SK-N-SH (cell line): Measurements from ENCODE around the gene KLHL7. TPM values are rescaled to one million over a fixed set of nuclear protein-coding genes. Genes with fewer than 3 reads are reported as not detected.

Source experiments
- CTCF ChIA-PET: fragments of 300-600, 350-600 bp; formaldehyde crosslinking; extraction: SDS; loops from one replicate; lab custom pipeline; 2021; lab: Yijun Ruan, JAX
- POLR2A ChIA-PET: fragments of 350-600 bp; sonication (Branson Sonifier 250); formaldehyde crosslinking; extraction: SDS; loops from one replicate; lab custom pipeline; 2020; ENCODE audit warnings: antibody characterized with exemption, inconsistent platforms; lab: Yijun Ruan, JAX
- DNase-seq: peaks from one replicate; pipeline ENCODE4 v3.0.0; 2012
- H2AFZ ChIP-seq: fragments of 200-600 bp; sonication (generic); 2 replicates; pipeline ENCODE4 v1.8.1; 2016; ENCODE audit warnings: antibody characterized with exemption, mild to moderate bottlenecking, low read depth
- H3F3A ChIP-seq: fragments of 200-600 bp; sonication (generic); replicated peaks from 2 replicates; pipeline ENCODE3; 2016; ENCODE audit warnings: antibody characterized with exemption, mild to moderate bottlenecking; ENCODE audit not compliant: insufficient read depth
- H3K27ac ChIP-seq, 2 experiments: fragments of 200-500 bp in 1 of 2; fragments of 200-600 bp in 1 of 2; sonication (Bioruptor generic) in 1 of 2; sonication (generic), shearing (Covaris generic) in 1 of 2; 2 replicates each; pipeline versions ENCODE4 v1.5.1 to v1.6.1; 2014 to 2016; ENCODE audit warnings: low read depth in 2 of 2, inconsistent platforms in 1 of 2, low read length in 1 of 2, mild to moderate bottlenecking in 1 of 2, mixed read lengths in 1 of 2
- H3K27me3 ChIP-seq: fragments of 200-600 bp; sonication (generic), shearing (Covaris generic); 2 replicates; pipeline ENCODE4 v1.6.1; 2016; ENCODE audit warnings: mixed run types; ENCODE audit not compliant: insufficient read depth
- H3K36me3 ChIP-seq, 2 experiments: fragments of 200-500 bp in 1 of 2; fragments of 200-600 bp in 1 of 2; sonication (Bioruptor generic) in 1 of 2; sonication (generic) in 1 of 2; replicated peaks in 1 of 2; 2 replicates each; pipeline versions ENCODE3 to v1.5.1; 2014 to 2016; ENCODE audit warnings: low read length in 1 of 2, mild to moderate bottlenecking in 1 of 2; ENCODE audit not compliant: insufficient read depth in 2 of 2, control insufficient read depth in 1 of 2
- H3K4me1 ChIP-seq, 2 experiments: fragments of 200-500 bp in 1 of 2; fragments of 200-600 bp in 1 of 2; sonication (Bioruptor generic) in 1 of 2; sonication (generic), shearing (Covaris generic) in 1 of 2; 2 replicates each; pipeline versions ENCODE4 v1.5.1 to v1.6.1; 2014 to 2016; ENCODE audit warnings: low read depth in 1 of 2, low read length in 1 of 2, mixed run types in 1 of 2; ENCODE audit not compliant: insufficient read depth in 2 of 2, control insufficient read depth in 1 of 2
- H3K4me2 ChIP-seq: fragments of 200-600 bp; sonication (generic), shearing (Covaris generic); 2 replicates; pipeline ENCODE4 v1.6.1; 2017; ENCODE audit warnings: mixed run types
- H3K4me3 ChIP-seq, 2 experiments: fragments of 200-500 bp in 1 of 2; fragments of 200-600 bp in 1 of 2; sonication (Bioruptor generic) in 1 of 2; sonication (generic), shearing (Covaris generic) in 1 of 2; 2 replicates each; pipeline versions ENCODE4 v1.5.1 to v1.8.1; 2014 to 2016; ENCODE audit warnings: low read depth in 2 of 2, inconsistent platforms in 1 of 2, low read length in 1 of 2, mild to moderate bottlenecking in 1 of 2, mixed read lengths in 1 of 2, moderate library complexity in 1 of 2
- H3K79me2 ChIP-seq: fragments of 200-600 bp; sonication (generic); 2 replicates; pipeline ENCODE4 v1.8.1; 2017; ENCODE audit warnings: mild to moderate bottlenecking; ENCODE audit not compliant: insufficient read depth
- H3K9ac ChIP-seq: fragments of 200-600 bp; sonication (generic); 2 replicates; pipeline ENCODE4 v1.6.1; 2017; ENCODE audit warnings: mixed run types
- H3K9me2 ChIP-seq: fragments of 200-600 bp; sonication (generic); 2 replicates; pipeline ENCODE4 v1.6.1; 2017; ENCODE audit warnings: mixed run types
- H3K9me3 ChIP-seq: fragments of 200-600 bp; sonication (generic); 2 replicates; pipeline ENCODE4 v1.6.1; 2017; ENCODE audit warnings: mixed run types, mild to moderate bottlenecking, moderate library complexity
- H4K20me1 ChIP-seq: fragments of 200-600 bp; sonication (generic); 2 replicates; pipeline ENCODE4 v1.6.1; 2017; ENCODE audit warnings: mild to moderate bottlenecking, mixed run types; ENCODE audit not compliant: insufficient read depth
- CHD2 ChIP-seq: fragments of 150-350 bp; IDR thresholded peaks from 2 replicates; pipeline ENCODE4 v1.6.1; 2018; ENCODE audit warnings: low read length; ENCODE audit not compliant: partially characterized antibody
- CTCF ChIP-seq: fragments of 200-600 bp; sonication (generic); IDR thresholded peaks from 2 replicates; pipeline ENCODE4 v1.6.1; 2017; ENCODE audit warnings: antibody characterized with exemption, mild to moderate bottlenecking, moderate library complexity
- EP300 ChIP-seq, 2 experiments: IDR thresholded peaks; 2 replicates each; pipeline versions ENCODE4 v1.4.0 to v1.6.1; 2012; ENCODE audit warnings: borderline replicate concordance in 1 of 2, low read depth in 1 of 2, low read length in 1 of 2
- FOSL2 ChIP-seq: IDR thresholded peaks from 2 replicates; pipeline ENCODE4 v1.4.0; 2012; ENCODE audit warnings: low read depth, mild to moderate bottlenecking, moderate library complexity, borderline replicate concordance
- FOXM1 ChIP-seq: IDR thresholded peaks from 2 replicates; pipeline ENCODE4 v1.4.0; 2012; ENCODE audit warnings: low read depth, mild to moderate bottlenecking
- GATA2 ChIP-seq: sonication (generic); formaldehyde crosslinking; IDR thresholded peaks from 2 replicates; pipeline ENCODE4 v1.5.0; 2020; ENCODE audit warnings: mild to moderate bottlenecking, missing genetic modification reagents
- IRF3 ChIP-seq: fragments of 150-350 bp; IDR thresholded peaks from 2 replicates; pipeline ENCODE4 v1.6.1; 2016; ENCODE audit warnings: mild to moderate bottlenecking, low read depth, low read length
- JUND ChIP-seq: IDR thresholded peaks from 2 replicates; pipeline ENCODE4 v1.4.0; 2012
- NRF1 ChIP-seq: IDR thresholded peaks from 2 replicates; pipeline ENCODE4 v1.6.1; 2012; ENCODE audit warnings: low read depth, mild to moderate bottlenecking, low read length
- PBX3 ChIP-seq: IDR thresholded peaks from 2 replicates; pipeline ENCODE4; 2012
- SIN3A ChIP-seq: IDR thresholded peaks from 2 replicates; pipeline ENCODE4 v1.6.1; 2012; ENCODE audit warnings: low read depth, mild to moderate bottlenecking, low read length, moderate library complexity, borderline replicate concordance
- TCF12 ChIP-seq: IDR thresholded peaks from 2 replicates; pipeline ENCODE4 v1.4.0; 2012
- TEAD4 ChIP-seq: IDR thresholded peaks from 2 replicates; pipeline ENCODE4 v1.4.0; 2012; ENCODE audit warnings: mild to moderate bottlenecking, borderline replicate concordance; ENCODE audit not compliant: insufficient read depth
- ZBTB33 ChIP-seq: IDR thresholded peaks from 2 replicates; pipeline ENCODE4 v1.4.0; 2012; ENCODE audit warnings: low read depth, borderline replicate concordance
- WGBS: methylation state at CpG from one replicate; pipeline ENCODE4 v1.1.6; 2017; ENCODE audit warnings: low lambda C conversion rate; 5-methylcytosine and 5-hydroxymethylcytosine counted together
- polyA plus RNA-seq, 3 experiments: library from polyadenylated mRNA; depleted of rRNA; stranded (reverse); fragments of >200 nt; gene quantifications; 2 replicates each; pipeline ENCODE4 v1.2.3, GENCODE V29; 2012

KLHL7 gene
- polyA plus RNA-seq, 1 of the 3 experiments (the other 2 are of a cell fraction): 30.8 TPM

- no peaks in the 10 kb centered on the region for H3K9me2 ChIP-seq
- no peak overlapping the region for H3K4me3 ChIP-seq
- H3K4me1 ChIP-seq: peaks cover 0 to 12% of the 10 kb centered on the region in 2 experiments; a peak in 1 of 4 replicates
- H3K9me3 ChIP-seq: no peaks in the 10 kb centered on the region
- H3K27me3 ChIP-seq: no peaks in the 10 kb centered on the region
- H4K20me1 ChIP-seq: no peaks in the 10 kb centered on the region
- H3K27ac ChIP-seq: no peak overlapping the region
- ChIA-PET POLR2A (no interaction called here), CTCF (interaction anchor here (0.6 to 2.0 kb wide), 5 partner anchors 10 to 56 kb away, joined by 3 to 6 read pairs (median 5); no protein-coding TSS in a partner anchor)
- no peaks in the 10 kb centered on the region for H3K36me3 ChIP-seq
- no peak overlapping the region for H3K9ac ChIP-seq
- 65% methylated on average over 2 of the region's 2 CpGs for WGBS
- H3K4me2 ChIP-seq: no peak overlapping the region
- H2AFZ ChIP-seq: no peak overlapping the region
- DNase-seq: no peak
- H3K79me2 ChIP-seq: no peaks in the 10 kb centered on the region
- H3F3A ChIP-seq: no peaks in the 10 kb centered on the region
- TF ChIP-seq EP300 (IDR thresholded peaks at IDR 0.05; ENCODE audit: borderline replicate concordance in 1 of 2, low read depth in 1 of 2, low read length in 1 of 2) (no peak), IRF3 (no peak), JUND (no peak), PBX3 (no peak), CTCF (no peak), ZBTB33 (no peak), CHD2 (no peak)
Measured at GRCh38 chr7:23216021-23216420, 110.4 kb downstream of the KLHL7 start.

GRCh38 chr7:23218196-23218595, 112.6 kb downstream of the KLHL7 start:
- 22% methylated on average over 3 of the region's 3 CpGs for WGBS
- H3K9me3 ChIP-seq: no peaks in the 10 kb centered on the region
- TF ChIP-seq ZBTB33 (no peak), GATA2 (no peak), PBX3 (no peak), NRF1 (no peak), SIN3A (no peak), FOXM1 (no peak), FOSL2 (no peak), TCF12 (no peak), TEAD4 (no peak), CTCF (no peak)

More at GRCh38 chr7:23218196-23218595, 112.6 kb downstream of the KLHL7 start:
- no peak overlapping the region for H2AFZ ChIP-seq
- H3K9me2 ChIP-seq: no peaks in the 10 kb centered on the region
- H3K4me2 ChIP-seq: no peak overlapping the region
- CTCF ChIA-PET: interaction anchor here (0.8 to 1.6 kb wide), 3 partner anchors 13 to 55 kb away, joined by 3 to 4 read pairs (median 3); no protein-coding TSS in a partner anchor
- H3K36me3 ChIP-seq: no peaks in the 10 kb centered on the region
- H3K4me1 ChIP-seq: peaks cover 0 to 15% of the 10 kb centered on the region in 2 experiments; a peak in 1 of 4 replicates
- no peaks in the 10 kb centered on the region for H4K20me1 ChIP-seq
- POLR2A ChIA-PET: no interaction called here
- no peak for DNase-seq
- H3K4me3 ChIP-seq: no peak overlapping the region
- H3K79me2 ChIP-seq: no peaks in the 10 kb centered on the region
- H3K27me3 ChIP-seq: 0 out of 2 replicates have a peak, but pooled peaks cover under 1% of the 10 kb centered on the region
- H3F3A ChIP-seq: no peaks in the 10 kb centered on the region
- no peak overlapping the region for H3K27ac ChIP-seq
- H3K9ac ChIP-seq: no peak overlapping the region
